ENCODE measurements around the gene ADCY10.

GRCh38 chr1:167922611-167923074 lies 8.7 kb upstream of the ADCY10 start:
- TF ChIP-seq POLR2AphosphoS5 (IDR thresholded peaks at IDR 0.05; ENCODE audit: low read depth): no peak
- no peak for TF ChIP-seq CTCF (IDR thresholded peaks at IDR 0.05; ENCODE audit: insufficient read depth, low read length)

All from HL-60 (cell line).